HepG2 (cell line): ENCODE data around the gene SRBD1. TPM values are rescaled to one million over a fixed set of nuclear protein-coding genes. Genes with fewer than 3 reads are reported as not detected.

ENCODE experiments used
- ATAC-seq: fragments of 200-7000 bp; cut with Tn5 transposase; 3 replicates; pipeline ENCODE4 v1.9.1; 2020; ENCODE audit warnings: mild to moderate bottlenecking, moderate library complexity
- BruUV-seq: library from RNA; stranded (reverse); fragments of 400-500 nt; replicated peaks from 2 replicates; lab custom pipeline; 2021; lab: Mats Ljungman, UMichigan
- CTCF ChIA-PET: fragments of 300-600 bp; formaldehyde crosslinking; extraction: SDS; loops from one replicate; lab custom pipeline; 2021; ENCODE audit warnings: low total read pairs, inconsistent platforms, low intra/inter-chr PET ratio; lab: Yijun Ruan, JAX
- POLR2A ChIA-PET: fragments of 350-600 bp; sonication (Branson Sonifier 250); formaldehyde crosslinking; loops from one replicate; lab custom pipeline; 2020; ENCODE audit warnings: antibody characterized with exemption, inconsistent platforms; lab: Yijun Ruan, JAX
- DNase-seq: peaks from one replicate; pipeline ENCODE4 v3.0.0-alpha.2; 2015; ENCODE audit warnings: low spot score
- FAIRE-seq: peaks from 3 replicates; lab custom pipeline; 2011; peaks lifted over from hg19 to GRCh38; lab: Jason Lieb, UNC
- H2AFZ ChIP-seq: one replicate; pipeline ENCODE4 v1.6.1; 2011; ENCODE audit warnings: low read length, inconsistent platforms
- H3K27ac ChIP-seq: fragments of 300-600 bp; 3 replicates; pipeline ENCODE4 v1.8.0; 2011; ENCODE audit warnings: mixed run types, mild to moderate bottlenecking, mixed read lengths, low read length, inconsistent platforms; ENCODE audit not compliant: insufficient read depth; ENCODE audit errors: extremely low read length
- H3K27me3 ChIP-seq, 2 experiments: fragments of 200-600 bp in 1 of 2; 2 replicates in 1 of 2; 3 replicates in 1 of 2; pipeline versions ENCODE4 v1.6.0 to v1.8.0; 2011; ENCODE audit warnings: low read length in 2 of 2, mild to moderate bottlenecking in 2 of 2, moderate library complexity in 2 of 2, inconsistent platforms in 1 of 2; ENCODE audit not compliant: insufficient read depth in 2 of 2, control insufficient read depth in 1 of 2
- H3K36me3 ChIP-seq, 2 experiments: fragments of 200-600 bp in 1 of 2; replicated peaks in 1 of 2; 2 replicates in 1 of 2; 3 replicates in 1 of 2; pipeline versions ENCODE4 v1.5.1 to v1.8.0; 2011; ENCODE audit warnings: low read length in 2 of 2, inconsistent platforms in 1 of 2; ENCODE audit not compliant: insufficient read depth in 2 of 2, control insufficient read depth in 1 of 2
- H3K4me1 ChIP-seq: 2 replicates; pipeline ENCODE4 v1.5.1; 2012; ENCODE audit warnings: low read length, inconsistent platforms; ENCODE audit not compliant: insufficient read depth
- H3K4me2 ChIP-seq: 2 replicates; pipeline ENCODE4 v1.6.0; 2011; ENCODE audit warnings: low read depth, low read length, inconsistent platforms
- H3K4me3 ChIP-seq, 3 experiments: fragments of 200-600 bp in 1 of 3; sonication (generic), shearing (Covaris generic) in 1 of 3; replicated peaks in 1 of 3; 2 replicates each; pipeline ENCODE4 v1.5.1; 2011 to 2016; ENCODE audit warnings: low read length in 3 of 3, inconsistent platforms in 2 of 3, low read depth in 2 of 3, mild to moderate bottlenecking in 2 of 3, control low read depth in 1 of 3, mixed read lengths in 1 of 3; ENCODE audit not compliant: insufficient read depth in 1 of 3
- H3K79me2 ChIP-seq: one replicate; pipeline ENCODE4 v1.6.1; 2011; ENCODE audit warnings: low read length, inconsistent platforms; ENCODE audit not compliant: insufficient read depth
- H3K9ac ChIP-seq: 2 replicates; pipeline ENCODE4 v1.6.0; 2011; ENCODE audit warnings: mild to moderate bottlenecking, low read depth, low read length, inconsistent platforms; ENCODE audit not compliant: insufficient read depth
- H3K9me3 ChIP-seq: 2 replicates; pipeline ENCODE4 v1.5.1; 2012; ENCODE audit warnings: mild to moderate bottlenecking, low read length
- H4K20me1 ChIP-seq: 2 replicates; pipeline ENCODE4 v1.6.0; 2011; ENCODE audit warnings: inconsistent platforms, mild to moderate bottlenecking, low read length, moderate library complexity; ENCODE audit not compliant: insufficient read depth
- POLR2AphosphoS2 ChIP-seq: IDR thresholded peaks from 2 replicates; pipeline ENCODE4 v1.6.1; 2011; ENCODE audit warnings: low read depth, low read length, improper control_type of control experiment
- SRSF9 ChIP-seq: fragments of 200-400 bp; formaldehyde crosslinking; IDR thresholded peaks from 2 replicates; pipeline ENCODE4 v1.6.1; 2018; ENCODE audit warnings: borderline replicate concordance, mild to moderate bottlenecking, low read depth, low read length; ENCODE audit not compliant: insufficient read depth, poor library complexity, severe bottlenecking
- ZNF12 ChIP-seq: sonication (generic); formaldehyde crosslinking; IDR thresholded peaks from 2 replicates; pipeline ENCODE4 v1.5.0; 2020; ENCODE audit warnings: missing genetic modification reagents
- WGBS: methylation state at CpG from one replicate; pipeline ENCODE4 v1.1.6; 2017; ENCODE audit warnings: low lambda C conversion rate; 5-methylcytosine and 5-hydroxymethylcytosine counted together
- in situ Hi-C: cut with HindIII; loops from 2 replicates; pipeline ENCODE4 v1.10.0; 2017; ENCODE audit warnings: low pct_unique_long_range_greater_than_20kb; ENCODE audit not compliant: extremely low pct_ligation_motif_present
- intact Hi-C: fragments of 100-400 bp; cut with micrococcal nuclease; formaldehyde crosslinking; loops from one replicate; pipeline ENCODE4 v1.10.0; 2022; ENCODE audit not compliant: unreplicated experiment
- polyA plus RNA-seq, 8 experiments: library from polyadenylated mRNA; depleted of rRNA in 3 of 8; stranded (reverse) in 7 of 8; unstranded in 1 of 8; fragments of >200 nt; fragmentation: Illumina TruSeq in 4 of 8; extraction: Trizol in 4 of 8; gene quantifications; 2 replicates each; pipeline versions ENCODE4 v1.2.1 to v1.2.3, GENCODE V29; 2011 to 2016; ENCODE audit warnings: low read depth in 4 of 8, missing spikeins in 1 of 8, mixed read lengths in 1 of 8; ENCODE audit not compliant: insufficient read depth in 1 of 8
- total RNA-seq, 5 experiments: library from RNA; depleted of rRNA; stranded (reverse); fragments of >200 nt; fragmentation: Illumina TruSeq; extraction: Trizol; gene quantifications; 2 replicates each; pipeline ENCODE4 v1.2.3, GENCODE V29; 2016; ENCODE audit warnings: low read depth in 1 of 5

Gene SRBD1
- total and polyA plus RNA-seq, 2 of the 13 experiments (the other 11 are each of a cell fraction or from before 2014, with no cell fraction given): 3.2 to 23.9 TPM

GRCh38 chr2:45647356-45647755, 36.3 kb upstream of the SRBD1 start (continued):
- no peak for TF ChIP-seq SRSF9

- ChIA-PET POLR2A (no interaction called here), CTCF (interaction anchor here (1.3 kb wide), 1 partner anchor 290 kb away, joined by 3 read pairs; no protein-coding TSS in a partner anchor)
- H3K9ac ChIP-seq: no peak overlapping the region
- H3K4me2 ChIP-seq: no peak overlapping the region
- peaks cover 3 to 22% of the 10 kb centered on the region in 2 experiments; a peak in 4 of 5 replicates for H3K27me3 ChIP-seq
- TF ChIP-seq POLR2AphosphoS2 (no peak), ZNF12 (CRISPR knock-in tag) (peak; percentile 96)
- H4K20me1 ChIP-seq: no peaks in the 10 kb centered on the region
- no peaks in the 10 kb centered on the region for H3K79me2 ChIP-seq
- no peak for DNase-seq
- no peak overlapping the region for H3K4me3 ChIP-seq
- BruUV-seq: no TSS peak
- intact Hi-C loops: no loop called here
- in situ Hi-C loops: loop anchor here (5.0 kb wide), 2 partner anchors 131 to 291 kb away; no protein-coding TSS in a partner anchor
- FAIRE-seq: no peak
- no peaks in the 10 kb centered on the region for H3K9me3 ChIP-seq
- H2AFZ ChIP-seq: no peak overlapping the region
- H3K36me3 ChIP-seq: no peaks in the 10 kb centered on the region
- H3K27ac ChIP-seq: no peak overlapping the region
- 37% methylated on average over 2 of the region's 2 CpGs for WGBS
- ATAC-seq: no peak
- peaks cover 29% of the 10 kb centered on the region for H3K4me1 ChIP-seq
Observed at GRCh38 chr2:45646289-45646688, 35.2 kb upstream of the SRBD1 start.
